Measurements from ENCODE around the gene CACNG1. TPM values are rescaled to one million over a fixed set of nuclear protein-coding genes. Genes with fewer than 3 reads are reported as not detected.

Gene CACNG1
- polyA plus RNA-seq, 1 experiment: not detected

DNA sequence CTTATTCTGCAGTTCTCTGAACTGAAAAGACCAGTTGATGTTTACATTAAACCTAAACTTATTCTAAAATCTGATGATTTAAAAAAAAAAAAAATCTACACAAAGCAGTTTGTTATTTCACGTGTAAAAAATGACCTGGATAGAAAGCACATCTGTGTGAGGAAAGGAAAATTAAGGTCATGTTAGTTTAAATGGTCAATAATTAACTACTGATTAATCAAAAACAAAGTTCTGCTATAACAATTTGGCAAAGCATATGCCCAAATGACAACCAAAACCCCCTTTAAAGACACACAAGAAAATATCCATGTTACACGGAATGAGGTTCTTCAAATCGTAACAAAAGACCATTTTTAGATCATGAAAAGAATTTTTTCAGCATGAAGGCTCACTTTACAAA is 30.4 kb downstream of the CACNG1 start:
- ChIA-PET POLR2A (no interaction called here), CTCF (no interaction called here)
- Histone ChIP-seq H3K9me3 (ENCODE audit: control insufficient read depth, insufficient read depth, low read length) (no peaks in the 10 kb centered on the region), H3K4me3 (ENCODE audit: low read depth, low read length) (no peak overlapping the region), H3K27ac (ENCODE audit: low read depth, low read length) (no peak overlapping the region), H3K27me3 (ENCODE audit: control insufficient read depth, insufficient read depth, low read length) (no peaks in the 10 kb centered on the region)
- no peak for DNase-seq (ENCODE audit: low read depth, low spot score)
- TF ChIP-seq, protein P1, sequence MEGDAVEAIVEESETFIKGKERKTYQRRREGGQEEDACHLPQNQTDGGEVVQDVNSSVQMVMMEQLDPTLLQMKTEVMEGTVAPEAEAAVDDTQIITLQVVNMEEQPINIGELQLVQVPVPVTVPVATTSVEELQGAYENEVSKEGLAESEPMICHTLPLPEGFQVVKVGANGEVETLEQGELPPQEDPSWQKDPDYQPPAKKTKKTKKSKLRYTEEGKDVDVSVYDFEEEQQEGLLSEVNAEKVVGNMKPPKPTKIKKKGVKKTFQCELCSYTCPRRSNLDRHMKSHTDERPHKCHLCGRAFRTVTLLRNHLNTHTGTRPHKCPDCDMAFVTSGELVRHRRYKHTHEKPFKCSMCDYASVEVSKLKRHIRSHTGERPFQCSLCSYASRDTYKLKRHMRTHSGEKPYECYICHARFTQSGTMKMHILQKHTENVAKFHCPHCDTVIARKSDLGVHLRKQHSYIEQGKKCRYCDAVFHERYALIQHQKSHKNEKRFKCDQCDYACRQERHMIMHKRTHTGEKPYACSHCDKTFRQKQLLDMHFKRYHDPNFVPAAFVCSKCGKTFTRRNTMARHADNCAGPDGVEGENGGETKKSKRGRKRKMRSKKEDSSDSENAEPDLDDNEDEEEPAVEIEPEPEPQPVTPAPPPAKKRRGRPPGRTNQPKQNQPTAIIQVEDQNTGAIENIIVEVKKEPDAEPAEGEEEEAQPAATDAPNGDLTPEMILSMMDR (IDR thresholded peaks at IDR 0.05; ENCODE audit: low read depth, low read length): no peak

DNA sequence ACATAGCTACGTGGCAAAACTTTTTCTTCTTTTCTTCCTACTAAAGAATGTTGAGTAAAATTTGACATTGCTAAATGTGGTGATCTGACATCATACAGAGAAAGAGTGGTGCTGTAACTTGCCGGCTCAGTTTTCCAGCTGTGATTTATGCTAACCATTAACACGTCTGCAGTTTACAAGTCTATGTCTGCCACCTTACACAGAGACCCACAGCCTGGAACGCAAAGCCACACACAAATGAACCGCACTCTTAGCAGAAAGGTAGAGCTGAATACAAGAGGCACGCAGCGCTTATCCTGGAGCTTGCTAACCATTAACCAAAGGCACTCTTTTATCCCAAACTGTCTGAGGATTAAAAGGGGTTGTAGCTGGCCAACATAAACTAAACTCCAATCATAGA is 31.9 kb downstream of the CACNG1 start:
- H3K4me3 ChIP-seq (ENCODE audit: low read depth, low read length): no peak overlapping the region
- H3K27ac ChIP-seq (ENCODE audit: low read depth, low read length): no peak overlapping the region
- no peak for DNase-seq (ENCODE audit: low read depth, low spot score)
- no peaks in the 10 kb centered on the region for H3K27me3 ChIP-seq (ENCODE audit: control insufficient read depth, insufficient read depth, low read length)
- ChIA-PET CTCF (no interaction called here), POLR2A (no interaction called here)
- TF ChIP-seq, protein P1 (IDR thresholded peaks at IDR 0.05; ENCODE audit: low read depth, low read length): no peak
- H3K9me3 ChIP-seq (ENCODE audit: control insufficient read depth, insufficient read depth, low read length): no peaks in the 10 kb centered on the region

DNA sequence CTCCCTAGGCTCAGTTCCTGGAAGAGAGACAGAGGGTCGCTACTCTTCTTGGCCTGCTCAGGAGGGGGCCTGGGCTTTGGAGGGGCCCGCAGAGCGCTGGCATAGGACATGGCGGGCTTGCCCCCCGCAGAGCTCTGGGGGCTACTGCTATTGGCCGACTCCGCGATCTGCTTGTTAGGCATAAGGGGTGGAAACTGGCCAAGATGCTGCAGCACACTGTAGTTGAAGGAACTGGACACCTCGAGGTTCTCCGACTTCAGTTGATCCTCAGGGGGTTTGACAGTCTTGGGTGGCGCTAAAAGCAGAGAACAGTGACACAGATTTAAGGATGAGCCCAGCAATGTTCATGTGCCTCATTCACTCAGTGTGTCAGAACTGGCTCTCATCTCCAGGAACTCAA is 33.9 kb downstream of the CACNG1 start:
- Histone ChIP-seq H3K4me3 (ENCODE audit: low read depth, low read length) (no peak overlapping the region), H3K9me3 (ENCODE audit: control insufficient read depth, insufficient read depth, low read length) (no peaks in the 10 kb centered on the region), H3K27me3 (ENCODE audit: control insufficient read depth, insufficient read depth, low read length) (no peaks in the 10 kb centered on the region), H3K27ac (ENCODE audit: low read depth, low read length) (no peak overlapping the region)
- TF ChIP-seq, protein P1 (IDR thresholded peaks at IDR 0.05; ENCODE audit: low read depth, low read length): no peak
- ChIA-PET POLR2A (no interaction called here), CTCF (no interaction called here)
- DNase-seq (ENCODE audit: low read depth, low spot score): no peak

DNA sequence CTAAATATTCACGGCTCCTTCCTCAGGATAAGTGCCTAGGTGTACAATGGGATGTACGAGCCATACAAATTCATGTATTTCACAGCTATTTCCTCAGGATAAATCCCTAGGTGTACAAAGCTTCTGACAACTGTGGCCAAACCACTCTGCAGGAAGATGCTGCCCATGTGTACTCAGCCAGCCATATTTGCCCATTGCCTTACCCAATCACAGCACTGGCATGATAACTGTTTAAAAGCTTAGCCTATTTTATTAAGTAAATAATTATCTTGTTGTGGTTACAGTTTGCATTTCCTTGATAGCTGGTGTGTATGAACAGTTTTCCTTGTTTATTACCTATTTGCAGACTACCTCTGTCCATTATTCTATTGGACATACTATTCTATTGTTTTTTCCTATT is 35.1 kb downstream of the CACNG1 start:
- Histone ChIP-seq H3K27me3 (ENCODE audit: control insufficient read depth, insufficient read depth, low read length) (no peaks in the 10 kb centered on the region), H3K27ac (ENCODE audit: low read depth, low read length) (no peak overlapping the region), H3K9me3 (ENCODE audit: control insufficient read depth, insufficient read depth, low read length) (no peaks in the 10 kb centered on the region), H3K4me3 (ENCODE audit: low read depth, low read length) (no peak overlapping the region)
- ChIA-PET CTCF (no interaction called here), POLR2A (no interaction called here)
- no peak for DNase-seq (ENCODE audit: low read depth, low spot score)
- TF ChIP-seq, protein P1 (IDR thresholded peaks at IDR 0.05; ENCODE audit: low read depth, low read length): no peak

DNA sequence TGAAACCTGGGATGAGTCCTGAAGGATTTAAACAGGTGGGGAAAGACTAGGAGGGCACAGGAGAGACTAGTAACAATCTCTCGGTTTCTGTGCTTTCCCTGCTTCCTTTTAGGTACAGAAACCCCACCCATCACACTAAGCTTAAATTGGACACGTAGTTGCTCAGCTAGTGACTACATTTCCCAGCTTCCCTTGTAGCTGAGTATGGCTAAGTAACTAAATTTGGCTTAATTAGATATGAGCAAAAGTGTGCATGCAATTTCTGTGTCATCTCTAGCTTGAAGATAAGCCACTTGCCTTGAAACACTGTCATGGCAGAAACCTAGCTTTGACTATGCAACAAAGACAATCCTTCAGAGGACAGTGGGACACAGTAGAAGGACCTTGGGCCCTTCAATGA is 36.5 kb downstream of the CACNG1 start:
- Histone ChIP-seq H3K27me3 (ENCODE audit: control insufficient read depth, insufficient read depth, low read length) (no peaks in the 10 kb centered on the region), H3K27ac (ENCODE audit: low read depth, low read length) (no peak overlapping the region), H3K4me3 (ENCODE audit: low read depth, low read length) (no peak overlapping the region), H3K9me3 (ENCODE audit: control insufficient read depth, insufficient read depth, low read length) (no peaks in the 10 kb centered on the region)
- POLR2A ChIA-PET: no interaction called here
- DNase-seq (ENCODE audit: low read depth, low spot score): no peak
- TF ChIP-seq, protein P1 (IDR thresholded peaks at IDR 0.05; ENCODE audit: low read depth, low read length): no peak
- CTCF ChIA-PET: no interaction called here
